ENCODE data around the gene MAP2K4.

DNA sequence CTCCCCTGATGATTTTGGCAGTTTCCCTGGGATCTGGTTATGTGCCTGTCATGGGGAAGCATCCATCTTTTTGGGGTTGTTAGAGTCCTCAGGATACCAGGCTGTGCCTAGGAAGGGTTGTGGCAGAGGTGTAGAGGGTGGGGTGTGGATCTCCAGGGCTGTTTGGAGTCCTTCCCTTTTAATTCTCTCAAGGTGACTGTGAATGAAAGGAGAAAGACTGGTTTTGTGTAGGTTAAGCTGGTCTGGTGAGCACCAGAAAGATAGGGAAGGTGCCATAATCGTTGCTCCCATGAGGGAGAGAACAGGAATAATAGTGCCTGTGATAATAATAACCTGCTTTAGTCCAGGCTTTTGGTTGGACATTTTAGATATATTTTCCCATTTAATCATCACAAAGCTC lies 7.0 kb downstream of the MAP2K4 start:
- TF ChIP-seq CTCF (IDR thresholded peaks at IDR 0.05 in 8 of 11, conservative IDR thresholded peaks at IDR 0.05 in 3 of 11) = no peak
- TF ChIP-seq POLR2A (IDR thresholded peaks at IDR 0.05) = no peak
- TF ChIP-seq POLR2AphosphoS5 (IDR thresholded peaks at IDR 0.05) = no peak

Data from spleen (tissue), 7 donors.